ACHN (cell line): ENCODE measurements around the gene TMEM131.

Experiments used
- DNase-seq: peaks from one replicate; pipeline ENCODE4 v3.0.0-alpha.2; 2015
- in situ Hi-C: cut with HindIII; loops from 2 replicates; pipeline ENCODE4 v1.10.0; 2017; ENCODE audit warnings: low sequenced_read_pairs, low pct_ligation_motif_present, low pct_unique_long_range_greater_than_20kb

The TMEM131 gene

GRCh38 chr2:97801028-97801427, 194.7 kb downstream of the TMEM131 start:
- no peak for DNase-seq
- in situ Hi-C loops = no loop called here

GRCh38 chr2:97798416-97798815, 197.3 kb downstream of the TMEM131 start:
- in situ Hi-C loops = no loop called here
- no peak for DNase-seq

- DNase-seq = no peak
- in situ Hi-C loops = no loop called here
Observed at GRCh38 chr2:97797355-97797754, 198.4 kb downstream of the TMEM131 start.

GRCh38 chr2:97796465-97797126, 199.2 kb downstream of the TMEM131 start:
- DNase-seq = no peak
- in situ Hi-C loops = no loop called here

GRCh38 chr2:97792416-97792815, 203.3 kb downstream of the TMEM131 start:
- in situ Hi-C loops = no loop called here
- no peak for DNase-seq

- no peak for DNase-seq
- in situ Hi-C loops = no loop called here
Observed at GRCh38 chr2:97788986-97789644, 206.6 kb downstream of the TMEM131 start.

- in situ Hi-C loops = no loop called here
- no peak for DNase-seq
Observed at GRCh38 chr2:97785818-97786217, 209.9 kb downstream of the TMEM131 start.

- no peak for DNase-seq
- in situ Hi-C loops = no loop called here
Observed at GRCh38 chr2:97784953-97785352, 210.8 kb downstream of the TMEM131 start.

GRCh38 chr2:97781981-97782380, 213.8 kb downstream of the TMEM131 start:
- DNase-seq = no peak
- in situ Hi-C loops = no loop called here

GRCh38 chr2:97779141-97779540, 216.6 kb downstream of the TMEM131 start:
- in situ Hi-C loops = no loop called here
- DNase-seq = no peak

GRCh38 chr2:97775074-97775473, 220.7 kb downstream of the TMEM131 start:
- in situ Hi-C loops = no loop called here
- DNase-seq = no peak

GRCh38 chr2:97774425-97774824, 221.3 kb downstream of the TMEM131 start:
- in situ Hi-C loops = no loop called here
- peak; percentile 46 for DNase-seq

GRCh38 chr2:97770445-97770844, 225.3 kb downstream of the TMEM131 start:
- in situ Hi-C loops = no loop called here
- DNase-seq = no peak

GRCh38 chr2:97769711-97770110, 226.0 kb downstream of the TMEM131 start:
- no peak for DNase-seq

GRCh38 chr2:97769308-97769707, 226.4 kb downstream of the TMEM131 start:
- in situ Hi-C loops = no loop called here
- DNase-seq = no peak

More at GRCh38 chr2:97769711-97770110, 226.0 kb downstream of the TMEM131 start:
- in situ Hi-C loops = no loop called here

- in situ Hi-C loops = no loop called here
- DNase-seq = no peak
Observed at GRCh38 chr2:97766567-97766966, 229.2 kb downstream of the TMEM131 start.

GRCh38 chr2:97765933-97766332, 229.8 kb downstream of the TMEM131 start:
- in situ Hi-C loops = no loop called here
- DNase-seq = peak; percentile 25

GRCh38 chr2:97764559-97765263, 231.0 kb downstream of the TMEM131 start:
- in situ Hi-C loops = no loop called here
- DNase-seq = no peak

GRCh38 chr2:97763176-97763845, 232.4 kb downstream of the TMEM131 start:
- in situ Hi-C loops = no loop called here
- DNase-seq = no peak
